Urothelium cell line (cell line): ENCODE results near the gene OR4M1.
"Not testable (repeated sequence)": the region's sequence is repeated elsewhere in the genome, so short reads cannot be mapped to it uniquely, and the experiment has no call there.

Experiments
- DNase-seq: peaks from one replicate; pipeline ENCODE4 v3.0.0; 2011; ENCODE audit warnings: low spot score, mixed read lengths
- FAIRE-seq: peaks from 2 replicates; lab custom pipeline; 2011; peaks lifted over from hg19 to GRCh38; lab: Jason Lieb, UNC

The OR4M1 gene, protein sequence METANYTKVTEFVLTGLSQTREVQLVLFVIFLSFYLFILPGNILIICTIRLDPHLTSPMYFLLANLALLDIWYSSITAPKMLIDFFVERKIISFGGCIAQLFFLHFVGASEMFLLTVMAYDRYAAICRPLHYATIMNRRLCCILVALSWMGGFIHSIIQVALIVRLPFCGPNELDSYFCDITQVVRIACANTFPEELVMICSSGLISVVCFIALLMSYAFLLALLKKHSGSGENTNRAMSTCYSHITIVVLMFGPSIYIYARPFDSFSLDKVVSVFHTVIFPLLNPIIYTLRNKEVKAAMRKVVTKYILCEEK

DNA sequence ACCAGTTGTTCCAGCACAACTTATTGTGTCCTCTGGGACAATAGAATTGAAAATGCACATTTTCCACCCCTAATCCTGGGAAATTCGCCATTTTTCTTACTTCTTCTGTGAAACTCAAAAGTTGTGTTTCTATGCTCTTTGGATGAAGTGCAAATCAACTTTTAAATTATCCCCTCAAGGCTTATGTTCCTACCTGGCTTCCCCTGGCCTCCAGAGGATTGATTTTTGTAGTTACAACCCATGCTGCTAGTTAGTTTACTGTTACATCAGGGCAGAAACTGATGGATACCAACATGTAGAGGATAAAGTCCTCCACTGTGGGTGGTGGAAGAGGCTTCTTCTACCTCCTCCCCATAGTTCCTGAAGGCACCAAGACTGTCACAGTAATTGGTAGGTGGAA is at the start of gene OR4M1:
Gene OR4M1, plus strand, starts transcription at position 301 of the 400 bp plus-strand sequence. CDS start 6,819 bp downstream, outside the sequence.
- FAIRE-seq: peak; percentile 5
- not testable (repeated sequence) for DNase-seq

DNA sequence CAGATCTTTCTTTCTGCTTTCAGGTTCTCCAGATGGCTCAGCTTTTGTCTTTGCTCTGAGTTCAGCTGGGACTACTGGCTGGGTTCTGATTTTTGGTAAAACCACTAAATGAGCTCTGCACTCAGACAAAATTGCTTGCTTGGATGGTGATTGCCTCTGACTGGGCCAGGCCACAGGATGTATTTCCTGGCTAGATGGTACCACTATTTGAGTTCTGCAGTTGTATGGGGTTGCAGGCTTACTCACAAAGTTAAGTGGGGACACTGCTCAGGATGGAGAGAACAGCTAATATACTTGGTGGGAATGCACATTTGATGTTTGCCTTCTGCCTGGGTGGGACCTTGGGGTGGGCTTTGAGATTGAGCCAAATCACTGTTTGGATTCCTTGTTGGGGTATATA is 43.9 kb upstream of the OR4M1 start:
- FAIRE-seq (no peak), DNase-seq (no peak)

DNA sequence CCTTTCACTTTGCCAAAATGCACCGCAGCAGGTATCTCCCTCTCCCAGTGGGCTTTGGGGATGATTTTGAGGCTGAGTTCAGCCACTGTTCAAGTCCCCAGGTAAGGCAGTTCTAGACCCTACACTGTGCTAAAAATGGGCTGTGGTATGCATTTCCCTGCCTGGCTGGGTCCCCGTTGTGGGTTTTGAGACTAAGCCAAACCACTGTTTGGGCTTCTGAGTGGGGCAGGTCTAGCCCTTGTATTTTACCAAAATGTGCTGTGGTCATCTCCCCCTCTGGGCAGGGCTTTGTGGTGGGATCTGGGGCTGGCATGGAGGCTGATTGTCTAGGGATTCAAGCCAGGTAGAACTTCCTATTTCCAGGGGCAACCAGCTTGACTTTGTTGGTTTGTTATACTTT is 43.5 kb upstream of the OR4M1 start:
- DNase-seq (no peak), FAIRE-seq (peak; percentile 76)

DNA sequence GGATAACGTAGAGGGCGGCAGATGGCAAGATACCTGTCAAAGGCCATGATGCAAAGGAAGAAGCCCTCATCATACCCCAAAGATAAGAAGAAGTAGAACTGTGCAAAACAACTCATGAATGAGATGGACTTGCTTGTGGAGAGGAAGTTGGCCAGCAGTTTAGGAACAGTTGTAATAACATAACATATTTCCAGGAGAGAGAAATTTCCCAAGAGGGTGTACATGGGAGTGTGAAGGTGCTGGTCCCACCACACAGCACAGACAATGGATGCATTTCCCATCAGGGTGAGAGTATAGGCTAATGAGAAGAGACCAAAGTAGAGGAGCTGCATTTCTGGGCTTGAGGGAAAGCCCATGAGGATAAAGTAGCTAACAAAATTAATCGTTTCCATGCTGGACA is 39.4 kb upstream of the OR4M1 start:
- not testable (repeated sequence) for DNase-seq, FAIRE-seq

DNA sequence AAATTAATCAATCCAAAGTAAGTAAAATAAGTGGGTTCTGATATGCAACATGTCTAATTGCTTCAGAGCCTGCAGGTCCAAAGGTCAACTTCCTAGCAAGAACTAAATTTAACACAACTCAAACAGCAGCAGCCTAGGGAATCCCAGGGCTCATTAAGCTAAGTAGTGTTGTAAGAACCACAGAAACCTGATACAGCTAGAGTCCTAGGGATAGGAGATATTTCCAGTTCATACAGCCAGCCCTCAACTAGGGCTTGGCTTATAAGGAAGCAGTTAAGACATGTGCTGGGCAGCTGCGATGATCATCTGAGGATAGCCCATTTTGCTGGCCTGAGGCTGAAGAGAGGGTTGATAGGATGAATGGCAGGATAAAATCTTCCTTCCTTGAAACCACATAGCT is 30.0 kb upstream of the OR4M1 start, which contains the start of gene OR4Q3:
Gene OR4Q3, plus strand, starts transcription at position 316 of the 400 bp plus-strand sequence.
- no peak for DNase-seq
- FAIRE-seq: no peak

DNA sequence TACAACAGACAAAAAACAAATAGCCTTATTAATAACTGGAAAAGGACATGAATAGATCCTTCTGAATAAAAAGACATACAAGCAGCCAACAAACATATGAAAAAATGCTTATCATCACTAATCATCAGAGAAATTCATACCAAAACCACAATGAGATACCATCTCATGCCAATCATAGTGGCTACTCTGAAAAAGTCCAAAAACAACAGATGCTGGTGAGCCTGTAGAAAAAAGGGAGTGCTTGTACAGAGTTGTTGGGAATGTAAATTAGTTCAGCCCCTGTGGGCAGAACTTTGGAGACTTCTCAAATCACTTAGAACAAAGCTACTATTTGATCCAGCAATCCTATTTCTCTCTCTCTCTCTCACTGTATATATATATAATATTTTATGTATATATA is 21.0 kb upstream of the OR4M1 start:
- not testable (repeated sequence) for DNase-seq, FAIRE-seq

GRCh38 chr14:19754172-19754571 is 19.1 kb upstream of the OR4M1 start:
- DNase-seq (no peak), FAIRE-seq (no peak)

DNA sequence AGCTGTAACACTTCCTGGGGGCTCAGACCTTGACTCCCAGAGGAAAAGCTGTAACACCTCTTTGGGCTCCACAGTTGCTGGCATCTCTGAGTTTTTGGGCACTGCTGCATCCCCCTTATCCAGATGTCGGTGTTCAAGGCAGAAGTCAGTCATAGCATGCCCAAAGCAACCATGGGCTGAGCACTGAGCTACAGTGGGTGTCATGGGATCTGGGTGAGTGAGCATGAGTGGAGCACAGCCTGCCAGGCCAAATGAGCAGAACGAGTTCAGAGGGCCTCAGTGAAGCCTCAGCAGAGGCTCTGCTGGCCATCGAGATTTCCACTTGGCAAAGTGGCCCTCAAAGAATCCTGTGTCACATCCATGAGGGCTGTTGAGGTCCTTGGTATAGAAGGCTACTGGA is 1.8 kb upstream of the OR4M1 start:
- FAIRE-seq, DNase-seq: not testable (repeated sequence)

DNA sequence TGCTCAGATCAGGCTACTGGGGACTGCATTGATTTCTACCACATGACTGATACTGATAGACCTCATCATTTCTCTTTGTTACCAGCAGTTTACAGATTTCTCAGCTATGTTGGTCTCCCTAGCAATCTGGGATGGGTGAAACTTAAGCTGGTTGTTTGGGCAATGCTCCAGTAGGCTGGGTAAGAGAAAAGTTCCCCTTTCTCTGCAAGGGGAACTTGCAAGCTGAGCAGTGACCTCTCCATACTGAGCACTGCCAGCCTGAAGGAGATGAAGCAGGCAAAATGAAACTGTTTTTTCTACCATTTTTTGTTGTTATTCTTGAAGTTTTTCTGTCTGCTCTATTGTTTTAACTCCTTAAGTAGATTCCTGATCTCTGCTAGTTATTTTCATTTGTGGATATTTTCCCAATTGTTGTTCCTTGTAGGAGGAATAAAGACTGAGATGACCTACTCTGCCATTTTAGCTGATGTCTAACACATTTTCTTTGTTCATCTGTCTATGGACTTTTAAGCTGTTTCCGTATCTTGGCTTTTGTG is 1.3 kb upstream of the OR4M1 start:
- peak; percentile 13 for FAIRE-seq
- DNase-seq: no peak

- not testable (repeated sequence) for DNase-seq, FAIRE-seq
Measured at GRCh38 chr14:19772454-19772853, 850 bp upstream of the OR4M1 start.

DNA sequence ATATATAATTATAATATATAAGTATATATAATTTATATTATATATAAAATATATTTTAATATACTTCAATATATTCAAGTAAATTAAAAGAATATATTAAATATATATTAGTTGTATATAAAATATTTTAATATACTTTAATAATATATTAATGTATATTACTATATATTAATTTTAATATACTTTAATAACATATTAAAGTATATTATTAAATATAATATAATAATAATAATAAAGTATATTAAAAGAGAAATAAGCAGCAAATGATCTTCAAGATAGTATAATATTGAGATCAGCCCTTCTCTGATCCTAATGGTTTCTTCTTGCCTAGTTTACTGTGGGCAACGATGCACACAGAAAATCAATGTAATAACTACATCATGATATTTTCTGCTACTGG is 2.3 kb downstream of the OR4M1 start:
- no peak for DNase-seq
- no peak for FAIRE-seq

DNA sequence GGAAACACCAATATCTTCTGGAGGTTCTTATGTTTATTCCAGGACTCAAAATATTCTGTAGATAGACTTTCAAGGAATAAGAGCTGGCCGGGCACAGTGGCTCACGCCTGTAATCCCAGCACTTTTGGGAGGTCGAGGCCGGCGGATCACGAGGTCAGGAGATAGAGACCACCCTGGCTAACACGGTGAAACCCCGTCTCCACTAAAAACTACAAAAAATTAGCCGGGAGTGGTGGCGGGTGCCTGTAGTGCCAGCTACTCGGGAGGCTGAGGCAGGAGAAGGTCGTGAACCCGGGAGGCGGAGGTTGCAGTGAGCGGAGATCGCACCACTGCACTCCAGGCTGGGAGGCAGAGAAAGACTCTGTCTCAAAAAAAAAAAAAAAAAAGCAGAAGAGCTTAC is 12.5 kb downstream of the OR4M1 start:
- FAIRE-seq: not testable (repeated sequence)

DNA sequence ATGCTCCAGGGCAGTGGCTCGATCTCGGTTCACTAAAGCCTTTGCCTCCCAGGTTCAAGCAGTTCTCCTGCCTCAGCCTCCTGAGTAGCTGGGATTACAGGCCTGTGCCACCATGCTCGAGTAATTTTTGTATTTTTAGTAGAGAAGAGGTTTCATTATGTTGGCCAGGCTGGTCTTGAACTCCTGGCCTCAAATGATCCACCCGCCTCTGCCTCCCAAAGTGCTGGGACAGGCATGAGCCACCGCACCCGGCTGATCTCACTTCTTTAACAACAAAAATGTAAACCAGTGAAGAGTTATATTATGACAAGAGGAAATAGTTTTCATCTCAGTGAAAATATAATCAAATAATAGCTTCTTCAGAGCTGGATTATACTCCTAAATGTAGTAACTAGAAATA is 14.0 kb downstream of the OR4M1 start:
- DNase-seq, FAIRE-seq: not testable (repeated sequence)

More for the DNA sequence above, 12.5 kb downstream of the OR4M1 start:
- DNase-seq: not testable (repeated sequence)

GRCh38 chr14:19788150-19788549 is 14.8 kb downstream of the OR4M1 start:
- not testable (repeated sequence) for DNase-seq, FAIRE-seq

- not testable (repeated sequence) for FAIRE-seq, DNase-seq
Measured at GRCh38 chr14:19796520-19797108, 23.3 kb downstream of the OR4M1 start.

- DNase-seq (no peak), FAIRE-seq (peak; percentile 74)
Measured at GRCh38 chr14:19799880-19800279, 26.6 kb downstream of the OR4M1 start.

DNA sequence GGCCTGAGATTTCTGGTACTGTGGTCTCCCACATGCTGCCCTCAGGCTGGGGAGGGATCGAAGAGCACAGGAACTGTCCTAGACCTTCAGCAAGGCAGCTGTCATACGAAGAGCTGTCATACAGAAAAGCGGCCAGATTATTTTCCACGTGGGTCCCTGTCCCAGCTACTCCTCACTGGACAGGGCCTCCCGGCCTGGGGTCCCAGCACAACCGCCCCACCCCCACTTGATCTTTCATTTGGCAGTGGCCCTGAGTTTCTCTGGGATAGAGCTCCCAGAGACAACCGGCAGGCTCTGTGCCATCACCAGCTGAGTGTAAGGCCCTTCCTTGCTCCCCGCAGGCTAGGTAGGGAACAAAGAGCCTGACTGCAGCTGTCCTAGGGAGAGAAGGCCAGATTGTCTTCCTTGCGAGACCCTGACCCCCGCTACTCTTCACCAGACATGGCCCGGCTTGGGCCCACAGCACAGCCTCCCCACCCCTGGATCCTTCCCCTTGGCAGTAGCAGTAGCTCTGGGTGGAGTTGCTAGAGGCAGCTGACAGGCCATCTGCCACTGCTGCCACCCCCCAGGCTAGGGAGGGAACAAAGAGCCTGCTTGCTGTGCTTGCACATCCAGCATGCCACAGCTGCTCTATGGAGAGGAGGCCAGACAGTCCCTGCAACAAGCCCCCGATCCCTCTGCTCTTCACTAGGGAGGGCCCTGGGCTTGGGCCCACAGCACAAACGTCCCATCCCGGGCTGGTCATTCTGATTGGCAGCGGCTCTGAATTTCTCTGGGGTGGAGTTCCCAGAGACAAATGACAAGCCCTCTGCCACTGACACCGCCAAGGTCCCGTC is 27.2 kb downstream of the OR4M1 start:
- FAIRE-seq: peak; percentile 55

DNA sequence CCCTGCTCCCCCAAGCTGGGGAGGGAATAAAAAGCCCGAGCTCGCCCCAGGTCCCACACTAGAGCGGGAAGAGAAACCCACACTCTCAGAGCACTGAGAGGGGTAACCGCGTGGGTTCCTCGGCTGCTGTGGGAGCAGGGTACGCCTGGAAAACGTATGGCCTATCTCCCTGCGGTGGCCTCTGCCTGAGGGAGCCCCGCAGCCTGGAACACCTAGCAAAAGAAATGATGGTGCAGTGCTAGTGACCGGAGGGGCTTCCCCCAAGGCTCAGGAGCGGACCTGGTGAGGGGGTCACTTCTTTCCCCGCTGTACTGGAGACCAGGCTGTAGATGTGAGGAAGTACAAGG is 27.8 kb downstream of the OR4M1 start:
- FAIRE-seq (peak; percentile 82), DNase-seq (no peak)

More for the DNA sequence above, 27.2 kb downstream of the OR4M1 start:
- DNase-seq: no peak

GRCh38 chr14:19803470-19803869 is 30.2 kb downstream of the OR4M1 start, which contains the start of gene OR4N2:
OR4N2 (plus strand) TSS chr14:19803770; CDS start chr14:19827449, 23,679 bp downstream.
- not testable (repeated sequence) for DNase-seq, FAIRE-seq

DNA sequence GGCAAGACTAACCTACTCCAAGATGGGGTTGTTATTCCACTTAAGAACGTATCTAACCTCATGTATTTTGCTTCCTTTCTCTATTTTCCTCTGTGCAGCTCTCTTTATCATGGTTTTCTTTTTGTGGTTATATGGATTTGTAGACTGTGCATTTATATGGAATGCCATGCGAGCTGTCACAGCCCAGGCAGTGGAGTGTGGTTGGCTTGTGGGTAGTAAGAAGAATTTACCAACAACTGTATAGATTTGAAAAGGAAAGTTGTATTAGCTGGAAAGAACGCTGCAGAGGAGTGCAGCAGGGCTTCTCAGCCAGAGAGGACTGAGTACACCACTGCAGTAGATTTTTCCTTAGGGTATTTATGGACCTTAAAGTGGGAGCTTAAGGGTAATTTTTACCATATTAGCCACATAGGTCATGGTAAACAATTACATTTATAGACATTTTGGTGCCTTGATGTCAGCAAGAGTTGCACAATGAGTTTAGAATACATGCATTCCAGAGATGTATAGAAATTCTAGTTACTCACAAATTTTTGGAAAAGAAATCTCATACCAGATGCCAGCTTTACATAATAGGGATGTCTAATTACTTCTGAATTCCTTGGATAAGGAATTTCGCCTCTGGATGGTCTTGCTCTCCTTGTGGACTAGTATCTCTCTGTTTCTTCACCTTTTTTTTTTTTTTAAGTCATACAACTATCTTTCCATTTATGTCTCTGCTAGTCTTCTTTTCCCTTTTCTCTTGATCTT is 40.0 kb downstream of the OR4M1 start:
- FAIRE-seq: not testable (repeated sequence)

More for the DNA sequence above, 40.0 kb downstream of the OR4M1 start:
- DNase-seq: not testable (repeated sequence)
